Tibial nerve (tissue), 3 donors: ENCODE results near the gene DPH3.

Experiments used
- CTCF ChIP-seq, 5 experiments: fragments of 200-600 bp in 3 of 5; fragments of 450-650 bp in 2 of 5; sonication (generic) in 3 of 5; IDR thresholded peaks; one replicate each; pipeline ENCODE4 v1.5.1; 2016 to 2019; ENCODE audit warnings: antibody characterized with exemption in 5 of 5, mild to moderate bottlenecking in 3 of 5, moderate library complexity in 2 of 5
- POLR2A ChIP-seq, 2 donors: fragments of 450-650 bp; IDR thresholded peaks; one replicate each; pipeline ENCODE4 v1.6.1; 2017; ENCODE audit warnings: antibody characterized with exemption in 2 of 2, mild to moderate bottlenecking in 2 of 2, moderate library complexity in 2 of 2

- TF ChIP-seq POLR2A (IDR thresholded peaks at IDR 0.05) (no peak), CTCF (IDR thresholded peaks at IDR 0.05) (no peak)
Observed at GRCh38 chr3:16234281-16234680, 30.5 kb downstream of the DPH3 start.
